LNCAP (cell line): ENCODE data around the gene F11R.

Experiments
- CTCF ChIP-seq: fragments of 450-650 bp; IDR thresholded peaks from 2 replicates; pipeline ENCODE4 v1.5.1; 2017; ENCODE audit warnings: mild to moderate bottlenecking

Gene F11R

GRCh38 chr1:161018631-161018930, 2.4 kb downstream of the F11R start:
- no peak for TF ChIP-seq CTCF

- TF ChIP-seq CTCF, result no peak
Observed at GRCh38 chr1:161017756-161018630, 3.0 kb downstream of the F11R start.

- no peak for TF ChIP-seq CTCF
Observed at GRCh38 chr1:161013488-161014230, 7.3 kb downstream of the F11R start.

- TF ChIP-seq CTCF, result no peak
Observed at GRCh38 chr1:161013131-161013487, 7.8 kb downstream of the F11R start.

GRCh38 chr1:161012420-161012819, 8.5 kb downstream of the F11R start:
- no peak for TF ChIP-seq CTCF

GRCh38 chr1:161009602-161010211, 11.2 kb downstream of the F11R start:
- no peak for TF ChIP-seq CTCF

- no peak for TF ChIP-seq CTCF
Observed at GRCh38 chr1:161008869-161009510, 12.0 kb downstream of the F11R start.
